GM23338 (cell line): Measurements from ENCODE around the gene NID1. TPM values are rescaled to one million over a fixed set of nuclear protein-coding genes. Genes with fewer than 3 reads are reported as not detected.

Experiments
- ATAC-seq: fragments of 200-7000 bp; cut with Tn5 transposase; 3 replicates; pipeline ENCODE4 v1.9.1; 2020
- DNase-seq: peaks from one replicate; pipeline ENCODE4 v3.0.0-alpha.2; 2015; ENCODE audit warnings: low spot score
- H2AFZ ChIP-seq: fragments of 200-600 bp; sonication (generic); 2 replicates; pipeline ENCODE4 v1.8.0; 2016; ENCODE audit warnings: antibody characterized with exemption, mild to moderate bottlenecking, moderate library complexity
- H3F3A ChIP-seq: fragments of 200-600 bp; sonication (generic); replicated peaks from 2 replicates; pipeline ENCODE4 v1.8.0; 2017; ENCODE audit warnings: antibody characterized with exemption, mixed run types, low read depth
- H3K27ac ChIP-seq: fragments of 200-600 bp; sonication (generic); 2 replicates; pipeline ENCODE4 v1.6.1; 2016; ENCODE audit warnings: low read depth
- H3K27me3 ChIP-seq: fragments of 200-600 bp; sonication (generic); 2 replicates; pipeline ENCODE4 v1.8.0; 2016; ENCODE audit warnings: mild to moderate bottlenecking, mixed run types, moderate library complexity; ENCODE audit not compliant: insufficient read depth
- H3K36me3 ChIP-seq: fragments of 200-600 bp; sonication (generic); 2 replicates; pipeline ENCODE4 v1.8.0; 2016; ENCODE audit warnings: mild to moderate bottlenecking; ENCODE audit not compliant: insufficient read depth
- H3K4me1 ChIP-seq: fragments of 200-600 bp; sonication (generic); 2 replicates; pipeline ENCODE4 v1.8.0; 2016; ENCODE audit warnings: mild to moderate bottlenecking, moderate library complexity; ENCODE audit not compliant: insufficient read depth
- H3K4me2 ChIP-seq: fragments of 200-600 bp; sonication (generic); 2 replicates; pipeline ENCODE4 v1.7.1; 2017; ENCODE audit warnings: mixed run types
- H3K4me3 ChIP-seq: fragments of 200-600 bp; sonication (generic); 2 replicates; pipeline ENCODE4 v1.6.1; 2016; ENCODE audit warnings: mixed run types
- H3K79me2 ChIP-seq: fragments of 200-600 bp; sonication (generic); replicated peaks from 2 replicates; pipeline ENCODE4 v1.8.0; 2017; ENCODE audit warnings: mild to moderate bottlenecking; ENCODE audit not compliant: insufficient read depth
- H3K9me2 ChIP-seq: fragments of 200-600 bp; sonication (generic); 2 replicates; pipeline ENCODE4 v1.8.0; 2017; ENCODE audit not compliant: insufficient read depth
- H4K20me1 ChIP-seq: fragments of 200-600 bp; sonication (generic); replicated peaks from 2 replicates; pipeline ENCODE4 v1.8.0; 2017; ENCODE audit warnings: mild to moderate bottlenecking; ENCODE audit not compliant: insufficient read depth
- H3K27ac Mint-ChIP-seq: 2 replicates; pipeline ENCODE4 v1.8.0; 2020; ENCODE audit warnings: inconsistent platforms, mild to moderate bottlenecking, moderate library complexity, mixed read lengths
- H3K27me3 Mint-ChIP-seq: 3 replicates; pipeline ENCODE4 v1.8.0; 2022; ENCODE audit warnings: low read depth, mild to moderate bottlenecking, moderate library complexity, mixed read lengths, inconsistent platforms; ENCODE audit not compliant: insufficient read depth, poor library complexity
- H3K36me3 Mint-ChIP-seq: 3 replicates; pipeline ENCODE4 v1.8.0; 2021; ENCODE audit warnings: low read depth, mild to moderate bottlenecking, inconsistent platforms, moderate library complexity, mixed read lengths
- H3K4me1 Mint-ChIP-seq: 3 replicates; pipeline ENCODE4 v1.8.0; 2020; ENCODE audit warnings: mild to moderate bottlenecking, inconsistent platforms, mixed read lengths
- H3K4me3 Mint-ChIP-seq: 3 replicates; pipeline ENCODE4 v1.8.0; 2021; ENCODE audit warnings: moderate library complexity, mild to moderate bottlenecking, inconsistent platforms, mixed read lengths
- H3K9me3 Mint-ChIP-seq: 3 replicates; pipeline ENCODE4 v1.8.0; 2020; ENCODE audit warnings: moderate library complexity, mild to moderate bottlenecking, inconsistent platforms, mixed read lengths
- CREB1 ChIP-seq: fragments of 250-450 bp; sonication (Bioruptor Pico); IDR thresholded peaks from 2 replicates; pipeline ENCODE4 v1.5.0; 2020; ENCODE audit warnings: low read depth, mild to moderate bottlenecking, moderate library complexity
- CTCF ChIP-seq, 2 experiments: fragments of 200-600 bp in 1 of 2; sonication (generic) in 1 of 2; conservative IDR thresholded peaks; 2 replicates each; pipeline versions ENCODE4 v1.5.1 to v1.6.1; 2016 to 2017; ENCODE audit warnings: antibody characterized with exemption in 2 of 2, low read depth in 2 of 2, mild to moderate bottlenecking in 2 of 2, moderate library complexity in 1 of 2
- ETS1 ChIP-seq: IDR thresholded peaks from 2 replicates; pipeline ENCODE4 v1.6.1; 2016; ENCODE audit warnings: antibody characterized with exemption
- EZH2 ChIP-seq: fragments of 200-600 bp; sonication (generic); IDR thresholded peaks from one replicate; pipeline ENCODE4 v1.8.0; 2017; ENCODE audit warnings: antibody characterized with exemption, mild to moderate bottlenecking, low read depth; ENCODE audit not compliant: unreplicated experiment
- EZH2phosphoT487 ChIP-seq: fragments of 200-600 bp; sonication (generic); IDR thresholded peaks from one replicate; pipeline ENCODE4 v1.8.1; 2018; ENCODE audit warnings: antibody characterized with exemption; ENCODE audit not compliant: unreplicated experiment
- JUNB ChIP-seq: IDR thresholded peaks from one replicate; pipeline ENCODE4 v1.6.1; 2016; ENCODE audit warnings: antibody characterized with exemption; ENCODE audit not compliant: unreplicated experiment
- NANOG ChIP-seq: IDR thresholded peaks from 2 replicates; pipeline ENCODE4 v1.6.1; 2016; ENCODE audit warnings: antibody characterized with exemption, borderline replicate concordance
- POLR2AphosphoS5 ChIP-seq: IDR thresholded peaks from 2 replicates; pipeline ENCODE4 v1.6.1; 2016; ENCODE audit warnings: antibody characterized with exemption, low read depth
- STAT1 ChIP-seq: IDR thresholded peaks from one replicate; pipeline ENCODE4 v1.6.1; 2016; ENCODE audit warnings: antibody characterized with exemption; ENCODE audit not compliant: unreplicated experiment
- ZNF114 ChIP-seq: fragments of 250-450 bp; sonication (Bioruptor Pico); IDR thresholded peaks from 2 replicates; pipeline ENCODE4 v1.5.0; 2020; ENCODE audit warnings: mild to moderate bottlenecking, moderate library complexity
- ZNF331 ChIP-seq: fragments of 250-450 bp; sonication (Bioruptor Pico); IDR thresholded peaks from 2 replicates; pipeline ENCODE4 v1.5.0; 2020; ENCODE audit warnings: low read depth, mild to moderate bottlenecking, moderate library complexity
- ZNF462 ChIP-seq: fragments of 250-450 bp; sonication (Bioruptor Pico); IDR thresholded peaks from 2 replicates; pipeline ENCODE4 v1.5.0; 2020; ENCODE audit warnings: mild to moderate bottlenecking, moderate library complexity
- polyA plus RNA-seq: library from polyadenylated mRNA; unstranded; fragments of >200 nt; fragmentation: Nextera tagmentation; extraction: Ambion mirVana; gene quantifications from 2 replicates; pipeline ENCODE4 v1.2.1, GENCODE V29; 2016
- total RNA-seq: library from RNA; depleted of rRNA; stranded (reverse); fragments of >200 nt; shearing (Covaris generic); gene quantifications from 2 replicates; pipeline ENCODE4 v1.2.3, GENCODE V29; 2014

NID1 gene
- total and polyA plus RNA-seq, 2 experiments from 2014 or later, result 7.1 to 32.5 TPM

- Mint-ChIP-seq H3K36me3 (0 out of 3 replicates have a peak, but pooled peaks cover 4% of the 10 kb centered on the region), H3K4me3 (no peak overlapping the region), H3K27ac (no peak overlapping the region), H3K9me3 (no peaks in the 10 kb centered on the region), H3K4me1 (peaks cover 23% of the 10 kb centered on the region), H3K27me3 (peaks cover 3% of the 10 kb centered on the region)
- DNase-seq, result no peak
- H3K4me1 ChIP-seq, result no peaks in the 10 kb centered on the region
- no peaks in the 10 kb centered on the region for H3K9me2 ChIP-seq
- H3K4me2 ChIP-seq, result no peak overlapping the region
- no peak overlapping the region for H2AFZ ChIP-seq
- no peaks in the 10 kb centered on the region for H3K36me3 ChIP-seq
- no peak overlapping the region for H3K27ac ChIP-seq
- TF ChIP-seq STAT1, result no peak
- TF ChIP-seq CREB1 (CRISPR knock-in tag), result no peak
- TF ChIP-seq ZNF462 (CRISPR knock-in tag), result no peak
- TF ChIP-seq POLR2AphosphoS5, result no peak
- no peak for TF ChIP-seq CTCF (conservative IDR thresholded peaks at IDR 0.05; ENCODE audit: low read depth in 2 of 2)
- no peak for TF ChIP-seq ETS1
- no peak for TF ChIP-seq ZNF331 (CRISPR knock-in tag)
- no peak for TF ChIP-seq EZH2phosphoT487
- no peak for TF ChIP-seq JUNB
- no peak for TF ChIP-seq ZNF114 (CRISPR knock-in tag)
- TF ChIP-seq NANOG, result no peak
- TF ChIP-seq EZH2, result no peak
- ATAC-seq, result no peak
- no peaks in the 10 kb centered on the region for H4K20me1 ChIP-seq
- H3K79me2 ChIP-seq, result no peaks in the 10 kb centered on the region
- H3F3A ChIP-seq, result no peaks in the 10 kb centered on the region
- no peak overlapping the region for H3K4me3 ChIP-seq
- no peaks in the 10 kb centered on the region for H3K27me3 ChIP-seq
These were observed 66.1 kb downstream of the NID1 start for GRCh38 chr1:235998812-235999211.
